IPS-NIHi7 (cell line): ENCODE results near the gene SYTL3.

ENCODE experiments used
- DNase-seq: peaks from one replicate; pipeline ENCODE4 v3.0.0; 2012; ENCODE audit warnings: mixed read lengths; ENCODE audit errors: extremely low spot score

SYTL3 gene

DNA sequence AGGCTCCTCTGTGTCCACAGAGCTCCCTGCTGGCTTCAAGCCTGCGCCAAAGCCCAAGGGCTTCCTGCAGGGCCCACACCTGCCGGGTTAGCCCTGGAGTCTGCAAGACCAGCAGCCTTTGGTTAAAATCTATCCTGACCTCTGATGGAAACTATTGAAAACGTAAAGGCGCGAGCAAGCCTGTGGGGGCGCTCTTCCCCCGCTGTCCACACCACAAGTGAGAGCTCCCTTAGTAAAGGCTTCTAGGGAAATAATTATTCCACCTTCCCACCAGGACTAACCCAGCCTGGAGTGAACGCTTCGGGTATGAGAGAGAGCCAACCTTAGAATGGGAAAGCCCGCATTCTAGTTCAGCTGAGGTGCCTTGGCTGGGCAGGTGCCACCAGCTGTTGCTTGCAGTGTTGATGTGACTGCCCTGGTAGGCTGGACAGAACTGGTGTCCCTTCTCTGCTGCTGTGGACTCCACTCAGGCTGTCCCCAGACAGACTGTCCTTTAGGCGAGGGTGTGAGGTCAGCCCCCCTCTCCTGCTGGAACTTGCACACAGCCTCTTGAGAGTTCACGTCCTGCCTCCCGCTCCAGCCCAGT lies 68.7 kb downstream of the SYTL3 start:
- DNase-seq, result peak; percentile 87

GRCh38 chr6:158722176-158722729 lies 72.4 kb downstream of the SYTL3 start:
- no peak for DNase-seq

DNA sequence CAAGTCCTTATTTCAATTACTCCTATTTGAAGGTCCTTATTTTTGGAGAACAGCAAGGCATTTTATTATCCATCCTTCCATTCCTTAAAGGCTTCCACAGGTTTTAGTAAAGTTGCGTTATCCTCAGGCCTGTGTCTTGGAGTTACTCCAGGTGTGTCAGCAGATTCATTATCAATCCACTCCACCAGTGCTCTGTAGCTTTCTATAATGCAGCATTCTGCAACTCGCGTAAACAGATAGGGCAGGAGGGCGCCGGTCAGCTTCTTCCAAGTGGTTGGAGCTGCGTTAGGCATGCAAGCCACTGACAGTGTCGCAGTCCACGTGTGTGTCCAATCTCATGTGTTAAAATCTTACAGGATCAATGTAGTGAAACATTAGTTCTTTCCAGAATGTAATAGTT lies 75.8 kb downstream of the SYTL3 start:
- DNase-seq, result no peak

GRCh38 chr6:158729906-158730540 lies 80.2 kb downstream of the SYTL3 start:
- no peak for DNase-seq

DNA sequence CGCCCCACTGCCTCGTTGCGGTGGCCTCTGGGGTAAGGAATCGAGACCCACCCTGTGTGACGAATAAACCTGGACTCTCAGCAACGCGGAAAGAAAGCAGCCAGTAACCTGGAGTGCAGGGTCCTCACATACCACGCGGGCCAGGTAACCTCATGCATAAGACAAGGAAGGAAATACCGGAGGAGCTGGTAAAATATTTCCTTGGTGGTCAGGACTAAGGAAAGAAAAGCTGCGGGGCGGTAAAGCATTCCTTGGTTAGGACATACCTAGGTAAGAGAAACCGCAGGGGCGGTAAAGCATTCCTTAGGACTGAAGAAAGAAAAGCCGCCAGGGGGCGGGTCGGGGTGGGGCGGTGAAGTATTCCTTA lies 80.7 kb downstream of the SYTL3 start:
- DNase-seq, result no peak

GRCh38 chr6:158735009-158735408 lies 85.2 kb downstream of the SYTL3 start:
- DNase-seq, result no peak

DNA sequence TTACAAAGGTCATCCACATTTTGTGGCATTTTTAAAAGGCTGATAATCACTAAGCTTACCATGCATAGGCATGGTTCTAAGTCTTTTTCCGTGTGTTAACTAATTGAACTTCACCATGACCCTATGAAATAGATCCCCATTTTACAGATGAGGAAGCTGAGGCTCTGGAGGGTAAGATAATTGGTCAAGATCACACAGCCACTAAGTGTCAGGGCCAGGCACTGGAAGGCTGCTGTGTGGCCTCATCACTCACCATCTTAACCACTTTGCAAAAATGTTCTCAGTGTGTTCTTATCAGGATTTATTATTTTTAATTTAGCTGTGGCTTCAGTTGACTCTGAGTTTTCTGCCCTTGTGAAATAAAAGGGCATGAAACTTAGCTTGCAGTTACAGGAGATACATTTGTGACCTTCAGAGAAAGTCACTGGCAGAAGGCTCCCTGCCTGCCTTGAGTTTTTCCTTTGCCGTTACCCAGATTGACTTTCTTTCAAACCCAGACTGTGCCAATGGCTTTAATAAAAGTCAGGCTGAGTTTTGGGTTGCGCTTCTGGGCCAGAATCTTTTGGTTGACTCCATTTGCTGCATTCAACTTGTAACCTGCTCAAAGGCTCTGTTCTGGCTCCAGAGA lies 87.3 kb downstream of the SYTL3 start:
- DNase-seq, result no peak

- DNase-seq, result no peak
These were observed 88.1 kb downstream of the SYTL3 start for GRCh38 chr6:158737710-158738615.

GRCh38 chr6:158739673-158740072 lies 89.8 kb downstream of the SYTL3 start:
- DNase-seq, result no peak

- DNase-seq, result no peak
These were observed 93.3 kb downstream of the SYTL3 start for GRCh38 chr6:158743033-158743651.

DNA sequence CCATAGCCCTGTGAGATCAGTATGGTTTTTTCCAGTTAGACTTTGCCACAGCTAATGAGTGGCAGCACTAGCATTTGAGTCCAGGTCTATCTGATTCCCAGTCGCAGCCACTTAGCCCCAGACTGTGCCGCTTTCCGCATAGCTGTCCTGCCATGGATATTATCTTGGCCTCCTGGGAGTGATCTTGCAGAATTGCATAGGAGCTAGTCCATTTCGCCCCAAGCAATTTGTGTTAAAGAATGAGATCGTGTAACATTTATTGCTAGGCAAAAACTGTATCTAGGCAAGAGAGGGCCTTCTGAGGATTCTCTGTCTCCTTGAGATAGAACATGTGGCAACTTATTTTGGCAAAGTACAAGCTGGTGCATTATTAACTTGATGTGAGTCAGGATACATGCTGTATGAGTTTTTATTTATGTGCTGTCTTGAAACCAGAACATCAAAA lies 95.2 kb downstream of the SYTL3 start:
- DNase-seq, result no peak

DNA sequence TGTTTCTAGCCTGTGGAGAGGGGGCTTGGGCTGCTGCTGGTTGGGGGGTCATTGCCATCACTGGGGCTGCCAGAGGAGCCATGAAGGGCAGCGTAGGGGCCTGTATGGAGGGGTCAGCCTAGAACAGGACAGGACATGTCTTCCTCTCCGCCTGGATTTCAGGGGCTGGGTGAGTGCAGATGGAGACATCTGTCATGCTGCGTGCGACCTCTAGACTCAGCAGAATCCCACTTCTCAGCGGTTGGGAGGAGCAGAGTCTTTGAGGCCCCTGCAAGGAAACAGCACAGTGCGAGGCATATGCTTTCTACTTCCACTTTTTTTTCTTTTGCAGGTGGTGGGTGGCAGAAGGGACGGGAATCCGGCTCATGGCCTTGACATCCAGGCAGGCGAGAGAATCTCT lies 101.4 kb downstream of the SYTL3 start:
- no peak for DNase-seq

GRCh38 chr6:158751921-158752320 lies 102.1 kb downstream of the SYTL3 start:
- no peak for DNase-seq

DNA sequence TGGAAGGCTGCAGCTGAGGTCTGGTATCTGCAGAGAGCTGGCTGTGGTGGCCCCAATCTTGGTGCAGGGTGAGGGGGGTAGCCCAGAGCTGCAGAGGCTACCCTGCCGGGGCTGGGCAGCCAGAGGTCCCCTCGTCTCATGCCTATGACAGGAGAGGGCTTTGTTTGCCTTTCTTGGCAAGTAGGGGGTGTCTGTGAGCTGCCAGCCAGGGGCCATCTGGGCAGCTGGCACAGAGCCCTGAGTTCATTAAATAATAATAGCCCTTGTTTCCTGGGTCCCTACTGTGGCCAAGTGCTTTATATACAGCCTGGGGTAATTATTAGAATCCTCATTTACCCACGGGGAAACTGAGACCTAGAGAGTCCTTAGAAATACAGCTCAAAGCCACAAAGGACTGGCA lies 102.8 kb downstream of the SYTL3 start:
- DNase-seq, result peak; percentile 54

DNA sequence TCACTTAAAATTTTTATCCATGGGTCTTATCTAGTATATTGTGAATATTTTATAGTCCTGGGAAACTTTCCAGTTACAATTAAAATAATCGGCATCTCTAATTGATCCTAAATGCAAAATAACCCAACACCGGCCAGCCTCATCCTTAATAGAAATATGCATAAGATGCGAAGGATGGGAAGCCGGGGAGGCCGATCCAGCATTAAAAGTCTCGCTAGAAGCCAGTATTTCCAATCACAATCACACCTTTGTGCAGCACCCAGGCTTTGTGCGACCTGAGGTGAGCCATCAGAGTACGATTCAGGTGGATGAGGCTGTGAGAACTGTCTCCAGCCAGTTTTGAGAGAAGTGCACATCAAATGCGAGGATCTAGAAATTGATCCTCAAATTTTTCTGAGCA lies 104.0 kb downstream of the SYTL3 start:
- DNase-seq, result no peak

GRCh38 chr6:158754738-158755137 lies 104.9 kb downstream of the SYTL3 start:
- DNase-seq, result no peak

DNA sequence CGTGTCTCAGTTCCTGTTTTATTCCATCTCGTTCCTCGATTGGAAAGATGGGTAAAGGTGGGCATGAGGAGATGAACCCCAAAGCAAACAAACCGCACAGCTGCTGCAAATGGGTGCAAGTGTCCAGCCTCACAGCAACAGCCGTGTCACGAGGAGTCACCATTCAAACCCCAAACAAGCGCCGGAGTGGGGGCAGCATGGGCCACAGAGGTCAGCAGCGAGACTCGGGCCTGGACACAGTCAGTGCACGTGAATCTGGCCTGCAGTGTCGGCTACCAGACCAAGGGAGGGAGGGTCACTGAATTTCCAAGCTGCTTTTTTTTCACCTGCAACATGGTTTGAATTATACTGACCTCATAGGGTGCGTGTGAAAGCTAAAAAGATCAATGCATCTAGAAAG lies 105.8 kb downstream of the SYTL3 start:
- no peak for DNase-seq

GRCh38 chr6:158756126-158756525 lies 106.3 kb downstream of the SYTL3 start:
- DNase-seq, result no peak

DNA sequence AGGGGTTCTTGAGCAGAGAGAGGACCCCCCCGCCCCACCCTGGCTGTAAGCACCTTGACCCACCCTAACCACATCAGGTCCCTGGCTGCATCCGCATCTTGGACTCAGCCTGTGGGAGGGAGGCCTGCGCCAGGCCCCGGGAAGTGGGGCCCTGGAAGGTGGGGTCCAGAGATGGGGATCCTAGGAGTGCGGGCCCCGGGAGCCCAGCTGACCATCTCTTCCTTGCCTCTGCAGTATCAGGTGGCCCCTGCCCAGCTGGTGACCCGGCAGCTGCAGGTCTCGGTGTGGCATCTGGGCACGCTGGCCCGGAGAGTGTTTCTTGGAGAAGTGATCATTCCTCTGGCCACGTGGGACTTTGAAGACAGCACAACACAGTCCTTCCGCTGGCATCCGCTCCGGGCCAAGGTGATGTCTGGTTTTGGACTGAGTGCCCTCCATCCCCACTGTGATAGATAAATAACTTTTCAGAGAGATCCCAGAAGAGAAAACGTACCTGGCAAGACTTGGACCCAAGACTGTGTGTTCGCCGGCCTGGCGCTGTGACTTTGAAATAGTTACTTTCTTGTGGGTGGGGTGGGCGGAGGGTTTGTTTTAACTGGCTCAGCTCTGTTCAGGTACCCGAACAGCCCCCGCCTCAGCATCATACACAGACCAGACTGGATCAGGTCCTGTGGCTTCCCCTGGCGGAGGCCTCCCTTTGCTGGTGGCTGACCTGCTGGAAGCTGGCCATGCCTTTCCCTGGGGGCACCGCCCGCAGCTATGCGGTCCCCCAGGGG lies 107.3 kb downstream of the SYTL3 start:
- DNase-seq, result no peak

GRCh38 chr6:158757753-158758090 lies 107.9 kb downstream of the SYTL3 start:
- DNase-seq, result no peak

GRCh38 chr6:158758451-158758860 lies 108.6 kb downstream of the SYTL3 start:
- DNase-seq, result peak; percentile 75
